Measurements from ENCODE around the gene STK10. TPM values are rescaled to one million over a fixed set of nuclear protein-coding genes. Genes with fewer than 3 reads are reported as not detected.
A peak's percentile ranks its signal among the peaks of the same experiment; 100 is the strongest.

STK10 gene
- total RNA-seq, 1 donor from 2014 or later, result 60.2 TPM

DNA sequence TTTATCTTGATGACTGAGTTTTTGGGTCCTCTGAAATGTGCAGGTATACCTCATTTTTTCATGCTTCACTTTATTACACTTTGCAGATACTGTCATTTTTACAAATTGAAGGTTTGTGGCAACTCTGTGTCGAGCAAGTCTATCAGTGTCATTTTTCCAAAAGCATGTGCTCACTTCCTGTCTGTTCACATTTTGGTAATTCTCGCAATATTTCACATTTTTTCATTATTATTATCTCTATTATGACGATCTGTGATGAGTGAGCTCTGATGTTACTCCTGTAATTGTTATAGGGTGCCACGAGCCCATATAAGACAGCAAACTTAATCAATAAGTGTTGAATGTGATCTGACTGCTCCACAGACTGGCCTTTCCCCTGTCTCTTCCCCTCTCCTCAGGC lies 108.1 kb downstream of the STK10 start:
- TF ChIP-seq, protein P1, sequence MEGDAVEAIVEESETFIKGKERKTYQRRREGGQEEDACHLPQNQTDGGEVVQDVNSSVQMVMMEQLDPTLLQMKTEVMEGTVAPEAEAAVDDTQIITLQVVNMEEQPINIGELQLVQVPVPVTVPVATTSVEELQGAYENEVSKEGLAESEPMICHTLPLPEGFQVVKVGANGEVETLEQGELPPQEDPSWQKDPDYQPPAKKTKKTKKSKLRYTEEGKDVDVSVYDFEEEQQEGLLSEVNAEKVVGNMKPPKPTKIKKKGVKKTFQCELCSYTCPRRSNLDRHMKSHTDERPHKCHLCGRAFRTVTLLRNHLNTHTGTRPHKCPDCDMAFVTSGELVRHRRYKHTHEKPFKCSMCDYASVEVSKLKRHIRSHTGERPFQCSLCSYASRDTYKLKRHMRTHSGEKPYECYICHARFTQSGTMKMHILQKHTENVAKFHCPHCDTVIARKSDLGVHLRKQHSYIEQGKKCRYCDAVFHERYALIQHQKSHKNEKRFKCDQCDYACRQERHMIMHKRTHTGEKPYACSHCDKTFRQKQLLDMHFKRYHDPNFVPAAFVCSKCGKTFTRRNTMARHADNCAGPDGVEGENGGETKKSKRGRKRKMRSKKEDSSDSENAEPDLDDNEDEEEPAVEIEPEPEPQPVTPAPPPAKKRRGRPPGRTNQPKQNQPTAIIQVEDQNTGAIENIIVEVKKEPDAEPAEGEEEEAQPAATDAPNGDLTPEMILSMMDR (IDR thresholded peaks at IDR 0.05; ENCODE audit: insufficient read depth, low read depth, low read length), result no peak
- TF ChIP-seq EZH2 (IDR thresholded peaks at IDR 0.05; ENCODE audit: insufficient read depth, low read length), result no peak
- Histone ChIP-seq H3K9me3 (ENCODE audit: insufficient read depth, low read depth, low read length) (no peaks in the 10 kb centered on the region), H3K79me2 (ENCODE audit: insufficient read depth, low read length) (no peaks in the 10 kb centered on the region), H2AFZ (ENCODE audit: low read depth, low read length) (no peak overlapping the region), H3K4me1 (ENCODE audit: insufficient read depth, low read length) (peaks cover 18% of the 10 kb centered on the region), H3K4me2 (ENCODE audit: low read length) (no peak overlapping the region), H3K9ac (ENCODE audit: low read length) (no peak overlapping the region), H4K20me1 (ENCODE audit: insufficient read depth, low read length) (peaks cover 5% of the 10 kb centered on the region), H3K36me3 (ENCODE audit: insufficient read depth, low read length) (peaks cover 8% of the 10 kb centered on the region), H3K27me3 (ENCODE audit: insufficient read depth, low read length) (no peaks in the 10 kb centered on the region), H3K4me3 (ENCODE audit: insufficient read depth, low read depth, low read length) (no peak overlapping the region), H3K27ac (ENCODE audit: low read depth, low read length) (no peak overlapping the region)
- H3K27ac Mint-ChIP-seq (ENCODE audit: unreplicated experiment), result no peak overlapping the region
- H3K4me3 Mint-ChIP-seq (ENCODE audit: unreplicated experiment), result no peak overlapping the region
- peaks cover 2% of the 10 kb centered on the region for H3K9me3 Mint-ChIP-seq (ENCODE audit: unreplicated experiment)
- peaks cover 39% of the 10 kb centered on the region for H3K36me3 Mint-ChIP-seq (ENCODE audit: low read depth, unreplicated experiment)
- no peaks in the 10 kb centered on the region for H3K27me3 Mint-ChIP-seq (ENCODE audit: low read depth, unreplicated experiment)
- peaks cover 10% of the 10 kb centered on the region for H3K4me1 Mint-ChIP-seq (ENCODE audit: low read depth, unreplicated experiment)
- DNase-seq (ENCODE audit: low read depth) (no peak), FAIRE-seq (no peak)

DNA sequence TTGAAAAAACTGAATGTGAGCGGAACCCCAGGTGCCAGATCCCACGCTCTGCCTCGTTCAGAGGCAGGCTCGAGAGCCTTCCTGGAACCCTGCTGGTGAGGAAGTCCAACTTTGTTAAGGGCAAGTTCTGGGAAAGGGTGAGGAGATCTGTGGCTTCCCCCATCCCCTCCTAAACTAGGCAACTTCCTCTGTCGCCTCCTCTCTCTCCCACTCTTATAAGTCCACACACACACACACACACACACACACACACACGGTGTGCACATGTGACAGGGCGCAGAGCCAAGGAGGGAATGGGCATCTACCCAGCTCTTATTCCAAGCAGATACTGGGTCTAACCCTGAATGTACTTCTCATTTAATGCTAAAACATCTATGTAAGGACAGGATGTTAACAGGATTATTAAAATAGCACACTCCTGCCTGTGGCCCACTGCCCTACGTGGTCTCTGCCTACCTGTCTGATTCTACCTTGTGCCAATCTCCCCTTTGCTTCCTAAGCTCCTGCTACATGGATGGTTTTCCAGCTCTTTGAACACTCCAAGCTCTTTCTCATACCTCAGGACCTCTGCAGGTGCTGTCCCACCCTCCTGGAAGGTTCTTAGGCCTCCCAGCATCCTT lies 109.2 kb downstream of the STK10 start:
- H3K4me3 ChIP-seq (ENCODE audit: insufficient read depth, low read depth, low read length), result no peak overlapping the region
- H4K20me1 ChIP-seq (ENCODE audit: insufficient read depth, low read length), result peaks cover 5% of the 10 kb centered on the region
- H3K27ac Mint-ChIP-seq (ENCODE audit: unreplicated experiment), result no peak overlapping the region
- peaks cover 18% of the 10 kb centered on the region for H3K4me1 ChIP-seq (ENCODE audit: insufficient read depth, low read length)
- peaks cover 2% of the 10 kb centered on the region for H3K9me3 Mint-ChIP-seq (ENCODE audit: unreplicated experiment)
- FAIRE-seq (no peak), DNase-seq (ENCODE audit: low read depth) (no peak)
- no peaks in the 10 kb centered on the region for H3K9me3 ChIP-seq (ENCODE audit: insufficient read depth, low read depth, low read length)
- peaks cover 39% of the 10 kb centered on the region for H3K36me3 Mint-ChIP-seq (ENCODE audit: low read depth, unreplicated experiment)
- TF ChIP-seq, protein P1 (IDR thresholded peaks at IDR 0.05; ENCODE audit: insufficient read depth, low read depth, low read length), result no peak
- no peak for TF ChIP-seq EZH2 (IDR thresholded peaks at IDR 0.05; ENCODE audit: insufficient read depth, low read length)
- H3K27me3 ChIP-seq (ENCODE audit: insufficient read depth, low read length), result no peaks in the 10 kb centered on the region
- H3K27ac ChIP-seq (ENCODE audit: low read depth, low read length), result no peak overlapping the region
- H3K36me3 ChIP-seq (ENCODE audit: insufficient read depth, low read length), result peaks cover 8% of the 10 kb centered on the region
- no peaks in the 10 kb centered on the region for H3K79me2 ChIP-seq (ENCODE audit: insufficient read depth, low read length)
- no peaks in the 10 kb centered on the region for H3K27me3 Mint-ChIP-seq (ENCODE audit: low read depth, unreplicated experiment)
- no peak overlapping the region for H2AFZ ChIP-seq (ENCODE audit: low read depth, low read length)
- H3K4me1 Mint-ChIP-seq (ENCODE audit: low read depth, unreplicated experiment), result peaks cover 12% of the 10 kb centered on the region
- H3K9ac ChIP-seq (ENCODE audit: low read length), result no peak overlapping the region
- no peak overlapping the region for H3K4me2 ChIP-seq (ENCODE audit: low read length)
- no peak overlapping the region for H3K4me3 Mint-ChIP-seq (ENCODE audit: unreplicated experiment)

DNA sequence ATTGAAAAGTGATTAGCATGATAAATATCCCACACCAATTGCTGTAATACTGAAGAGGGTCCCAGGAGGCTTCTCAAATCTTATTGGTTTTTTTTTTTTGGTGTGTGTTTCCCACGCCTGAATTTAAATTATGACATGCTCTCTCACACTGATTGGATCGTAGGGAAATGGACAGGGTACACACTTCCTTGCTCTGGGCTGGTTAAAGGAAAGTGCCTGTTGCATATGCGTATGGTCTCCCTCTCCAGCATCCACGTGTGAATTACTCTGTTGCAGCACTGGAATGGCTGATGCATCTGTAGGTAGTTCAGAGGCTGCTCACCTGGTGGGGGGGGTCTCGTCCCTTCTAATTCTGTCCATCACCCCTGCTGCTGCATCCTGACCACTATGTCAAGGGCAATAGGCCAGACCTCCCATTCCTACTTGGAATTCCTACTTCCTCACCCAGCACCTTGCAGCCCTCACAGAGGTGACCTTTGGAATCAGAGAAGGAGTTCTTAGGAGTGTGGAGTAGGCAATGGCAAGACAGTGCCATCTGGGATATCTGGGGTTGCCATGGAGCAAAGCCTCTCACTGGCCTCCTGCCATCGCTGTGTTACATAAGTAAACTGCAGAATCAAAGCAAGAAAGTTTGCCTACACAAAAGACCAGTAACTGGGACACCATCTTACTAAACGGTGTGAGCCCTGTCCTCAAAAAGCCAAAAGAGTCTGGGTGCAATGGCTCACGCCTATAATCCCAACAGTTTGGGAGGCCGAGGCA lies 110.2 kb downstream of the STK10 start:
- Histone ChIP-seq H3K4me1 (ENCODE audit: insufficient read depth, low read length) (peaks cover 18% of the 10 kb centered on the region), H3K36me3 (ENCODE audit: insufficient read depth, low read length) (peaks cover 9% of the 10 kb centered on the region), H3K27me3 (ENCODE audit: insufficient read depth, low read length) (no peaks in the 10 kb centered on the region), H4K20me1 (ENCODE audit: insufficient read depth, low read length) (peaks cover 5% of the 10 kb centered on the region), H3K9ac (ENCODE audit: low read length) (no peak overlapping the region), H3K9me3 (ENCODE audit: insufficient read depth, low read depth, low read length) (no peaks in the 10 kb centered on the region), H3K4me2 (ENCODE audit: low read length) (peak overlapping the region; percentile 53), H2AFZ (ENCODE audit: low read depth, low read length) (no peak overlapping the region), H3K79me2 (ENCODE audit: insufficient read depth, low read length) (no peaks in the 10 kb centered on the region), H3K27ac (ENCODE audit: low read depth, low read length) (no peak overlapping the region), H3K4me3 (ENCODE audit: insufficient read depth, low read depth, low read length) (no peak overlapping the region)
- FAIRE-seq (no peak), DNase-seq (ENCODE audit: low read depth) (no peak)
- TF ChIP-seq, protein P1 (IDR thresholded peaks at IDR 0.05; ENCODE audit: insufficient read depth, low read depth, low read length), result no peak
- TF ChIP-seq EZH2 (IDR thresholded peaks at IDR 0.05; ENCODE audit: insufficient read depth, low read length), result no peak
- no peaks in the 10 kb centered on the region for H3K27me3 Mint-ChIP-seq (ENCODE audit: low read depth, unreplicated experiment)
- H3K36me3 Mint-ChIP-seq (ENCODE audit: low read depth, unreplicated experiment), result peaks cover 36% of the 10 kb centered on the region
- peaks cover 12% of the 10 kb centered on the region for H3K4me1 Mint-ChIP-seq (ENCODE audit: low read depth, unreplicated experiment)
- no peak overlapping the region for H3K4me3 Mint-ChIP-seq (ENCODE audit: unreplicated experiment)
- H3K9me3 Mint-ChIP-seq (ENCODE audit: unreplicated experiment), result peaks cover 2% of the 10 kb centered on the region
- H3K27ac Mint-ChIP-seq (ENCODE audit: unreplicated experiment), result no peak overlapping the region
